GM12878 (cell line): ENCODE results near the gene FAM8A1. TPM values are rescaled to one million over a fixed set of nuclear protein-coding genes. Genes with fewer than 3 reads are reported as not detected.

Experiments used
- ATAC-seq: fragments of 200-7000 bp; cut with Tn5 transposase; 3 replicates; pipeline ENCODE4 v1.9.1; 2020; ENCODE audit warnings: mild to moderate bottlenecking, moderate library complexity
- BruUV-seq: library from RNA; stranded (reverse); fragments of 400-500 nt; replicated peaks from 2 replicates; lab custom pipeline; 2021; lab: Mats Ljungman, UMichigan
- CTCF ChIA-PET: fragments of 300-600 bp; sonication (Branson Sonifier 250); formaldehyde crosslinking; extraction: SDS; loops from one replicate; lab custom pipeline; 2021; ENCODE audit warnings: inconsistent platforms; lab: Yijun Ruan, JAX
- POLR2A ChIA-PET: fragments of 350-600 bp; formaldehyde crosslinking; extraction: SDS; loops from one replicate; lab custom pipeline; 2021; ENCODE audit warnings: inconsistent platforms; lab: Charles Lee
- RAD21 ChIA-PET: fragments of 300-600 bp; sonication (Branson Sonifier 250); formaldehyde crosslinking; loops from one replicate; lab custom pipeline; 2023; ENCODE audit warnings: antibody characterized with exemption; ENCODE audit not compliant: unreplicated experiment; lab: Charles Lee
- SMC1A ChIA-PET: fragments of 300-600 bp; sonication (Branson Sonifier 250); formaldehyde crosslinking; loops from one replicate; lab custom pipeline; 2023; ENCODE audit not compliant: unreplicated experiment, uncharacterized antibody; lab: Charles Lee
- DNase-seq: peaks from one replicate; pipeline ENCODE4 v3.0.0-alpha.2; 2011; ENCODE audit warnings: low read depth, low spot score
- FAIRE-seq: peaks from 3 replicates; lab custom pipeline; 2011; peaks lifted over from hg19 to GRCh38; lab: Jason Lieb, UNC
- H2AFZ ChIP-seq: 2 replicates; pipeline ENCODE4 v1.6.0; 2011; ENCODE audit warnings: low read depth, low read length, control low read depth; ENCODE audit not compliant: control insufficient read depth
- H3K27ac ChIP-seq: 2 replicates; pipeline ENCODE4 v1.5.1; 2011; ENCODE audit warnings: control low read depth; ENCODE audit not compliant: control insufficient read depth, insufficient read depth
- H3K27me3 ChIP-seq, 2 experiments: replicated peaks in 1 of 2; 2 replicates each; pipeline versions ENCODE4 v1.6.0 to v1.6.1; 2011; ENCODE audit warnings: low read length in 1 of 2; ENCODE audit not compliant: control insufficient read depth in 2 of 2, insufficient read depth in 2 of 2
- H3K36me3 ChIP-seq, 2 experiments: 2 replicates each; pipeline ENCODE4 v1.5.1; 2011; ENCODE audit warnings: low read length in 1 of 2; ENCODE audit not compliant: control insufficient read depth in 2 of 2, insufficient read depth in 2 of 2
- H3K4me1 ChIP-seq: 2 replicates; pipeline ENCODE4 v1.6.1; 2011; ENCODE audit warnings: mild to moderate bottlenecking, low read length, moderate library complexity, mixed read lengths; ENCODE audit not compliant: control insufficient read depth, insufficient read depth
- H3K4me2 ChIP-seq: 2 replicates; pipeline ENCODE4 v1.6.0; 2011; ENCODE audit warnings: control low read depth; ENCODE audit not compliant: control insufficient read depth, insufficient read depth
- H3K4me3 ChIP-seq: fragments of 200-600 bp; sonication (generic); 2 replicates; pipeline ENCODE4 v1.5.1; 2016
- H3K79me2 ChIP-seq: 2 replicates; pipeline ENCODE4 v1.6.0; 2011; ENCODE audit warnings: low read length; ENCODE audit not compliant: control insufficient read depth, insufficient read depth
- H3K9ac ChIP-seq: 2 replicates; pipeline ENCODE4 v1.8.0; 2011; ENCODE audit warnings: low read length, control low read depth, mixed read lengths; ENCODE audit not compliant: control insufficient read depth, insufficient read depth
- H3K9me3 ChIP-seq: replicated peaks from 3 replicates; pipeline ENCODE4 v1.5.1; 2011; ENCODE audit warnings: mild to moderate bottlenecking, low read length; ENCODE audit not compliant: control insufficient read depth, insufficient read depth
- H4K20me1 ChIP-seq: 2 replicates; pipeline ENCODE4 v1.6.0; 2011; ENCODE audit not compliant: control insufficient read depth, insufficient read depth
- CBFB ChIP-seq: IDR thresholded peaks from 2 replicates; pipeline ENCODE4 v1.6.1; 2016; ENCODE audit warnings: antibody characterized with exemption, low read depth
- CHD4 ChIP-seq: fragments of 200-600 bp; sonication (generic); IDR thresholded peaks from 2 replicates; pipeline ENCODE4 v1.6.1; 2016; ENCODE audit warnings: mild to moderate bottlenecking
- CREM ChIP-seq: IDR thresholded peaks from 2 replicates; pipeline ENCODE4 v1.6.1; 2014; ENCODE audit warnings: antibody characterized with exemption, low read depth
- E4F1 ChIP-seq: fragments of 450-650 bp; IDR thresholded peaks from 2 replicates; pipeline ENCODE4 v1.6.1; 2018; ENCODE audit warnings: borderline replicate concordance, mild to moderate bottlenecking; ENCODE audit not compliant: partially characterized antibody
- KAT2A ChIP-seq: conservative IDR thresholded peaks from 2 replicates; pipeline ENCODE4 v1.6.1; 2011; ENCODE audit warnings: low read depth, low read length; ENCODE audit not compliant: control insufficient read depth
- NR2C1 ChIP-seq: fragments of 450-650 bp; IDR thresholded peaks from 2 replicates; pipeline ENCODE4 v1.6.1; 2017; ENCODE audit warnings: antibody characterized with exemption, mild to moderate bottlenecking, moderate library complexity
- NR2F1 ChIP-seq: fragments of 450-650 bp; conservative IDR thresholded peaks from 2 replicates; pipeline ENCODE4 v1.6.1; 2017; ENCODE audit warnings: mild to moderate bottlenecking
- RAD51 ChIP-seq: fragments of 450-650 bp; IDR thresholded peaks from 2 replicates; pipeline ENCODE4 v1.6.1; 2016; ENCODE audit warnings: moderate library complexity, mild to moderate bottlenecking, inconsistent platforms
- TCF7 ChIP-seq: IDR thresholded peaks from 2 replicates; pipeline ENCODE4 v1.6.1; 2014; ENCODE audit warnings: antibody characterized with exemption, borderline replicate concordance
- YY1 ChIP-seq: IDR thresholded peaks from 2 replicates; pipeline ENCODE4 v1.6.1; 2011; ENCODE audit warnings: low read depth, mild to moderate bottlenecking, low read length
- ZBTB40 ChIP-seq: fragments of 450-650 bp; IDR thresholded peaks from 2 replicates; pipeline ENCODE4 v1.6.1; 2016; ENCODE audit warnings: mild to moderate bottlenecking, moderate library complexity, borderline replicate concordance
- ZSCAN29 ChIP-seq: fragments of 450-650 bp; IDR thresholded peaks from 2 replicates; pipeline ENCODE4 v1.6.1; 2017; ENCODE audit warnings: mild to moderate bottlenecking, moderate library complexity
- WGBS: methylation state at CpG from one replicate; pipeline ENCODE4 v1.1.6; 2016; ENCODE audit warnings: low lambda C conversion rate; ENCODE audit not compliant: insufficient replicate concordance, insufficient coverage; ENCODE audit errors: missing lambda C conversion rate; 5-methylcytosine and 5-hydroxymethylcytosine counted together
- in situ Hi-C: fragments of 300-500 bp; cut with MboI; formaldehyde crosslinking; loops from 9 replicates; pipeline ENCODE4 v1.14.3; 2018; ENCODE audit warnings: mixed read lengths
- intact Hi-C: fragments of 100-400 bp; cut with micrococcal nuclease; formaldehyde crosslinking; loops from one replicate; pipeline ENCODE4 v1.14.2; 2022; ENCODE audit not compliant: unreplicated experiment
- polyA plus RNA-seq, 11 experiments: library from polyadenylated mRNA; depleted of rRNA in 4 of 11; unstranded in 6 of 11; stranded (reverse) in 5 of 11; fragments of >200 nt; fragmentation: Nextera tagmentation in 4 of 11; fragmentation: Illumina TruSeq in 1 of 11; extraction: Ambion mirVana in 4 of 11; extraction: Trizol in 1 of 11; gene quantifications; 1 replicate in 1 of 11; 2 replicates in 10 of 11; pipeline versions ENCODE4 v1.2.1 to v1.2.3, GENCODE V29; 2011 to 2016; ENCODE audit warnings: inconsistent platforms in 2 of 11, missing spikeins in 2 of 11, low read depth in 1 of 11
- total RNA-seq, 4 experiments: library from RNA; depleted of rRNA in 3 of 4; stranded (reverse); fragments of >200 nt in 3 of 4; fragmentation: Illumina TruSeq in 1 of 4; extraction: Trizol in 1 of 4; gene quantifications; 2 replicates each; pipeline versions ENCODE4 v1.2.1 to v1.2.3, GENCODE V29; 2013 to 2021

Gene FAM8A1
- total and polyA plus RNA-seq, 10 of the 15 experiments (the other 5 are each of a cell fraction or from before 2014, with no cell fraction given), result 1.4 to 7.4 (median 3.6) TPM

- Histone ChIP-seq H3K9ac (no peak overlapping the region), H3K4me1 (peaks cover 12% of the 10 kb centered on the region; the same call in 1 of the 2 replicates), H3K27me3 (no peaks in the 10 kb centered on the region), H3K9me3 (no peaks in the 10 kb centered on the region), H3K4me3 (no peak overlapping the region), H3K36me3 (peaks cover 10 to 33% of the 10 kb centered on the region in 2 experiments), H4K20me1 (peaks cover 2% of the 10 kb centered on the region; the same call in 1 of the 2 replicates), H3K4me2 (no peak overlapping the region), H3K79me2 (peaks cover 4% of the 10 kb centered on the region), H2AFZ (no peak overlapping the region), H3K27ac (no peak overlapping the region)
- intact Hi-C loops (no loop called here), in situ Hi-C loops (no loop called here)
- no peak for ATAC-seq
- TF ChIP-seq E4F1 (no peak), NR2C1 (no peak), ZBTB40 (no peak), KAT2A (no peak), NR2F1 (no peak), ZSCAN29 (no peak), RAD51 (no peak), YY1 (no peak), CHD4 (no peak), CBFB (no peak), TCF7 (no peak), CREM (no peak)
- RAD21 ChIA-PET, result no interaction called here
- POLR2A ChIA-PET, result no interaction called here
- no peak for FAIRE-seq
- CTCF ChIA-PET, result interaction anchor here (1.4 kb wide), 1 partner anchor 9 kb away, joined by 4 read pairs; no protein-coding TSS in a partner anchor
- DNase-seq, result no peak
- BruUV-seq, result no TSS peak
- SMC1A ChIA-PET, result interaction anchor here (1.4 to 2.7 kb wide), 3 partner anchors 15 to 62 kb away, joined by 4 to 9 read pairs (median 4); no protein-coding TSS in a partner anchor
- 96% methylated on average over 8 of the region's 8 CpGs for WGBS
Measured at GRCh38 chr6:17629824-17630510, 29.9 kb downstream of the FAM8A1 start.
